Activated T-cell treated with anti-CD3 and anti-CD28 coated beads for 48 hours (primary cell): ENCODE results near the gene NMNAT1.
"Not testable (repeated sequence)": the region's sequence is repeated elsewhere in the genome, so short reads cannot be mapped to it uniquely, and the experiment has no call there.

Source experiments
- DNase-seq: peaks from one replicate; pipeline ENCODE4 v3.0.0-alpha.2; 2020; ENCODE audit warnings: low read depth

The NMNAT1 gene

GRCh38 chr1:9920606-9921005, 22.7 kb upstream of the NMNAT1 start:
- no peak for DNase-seq

DNA sequence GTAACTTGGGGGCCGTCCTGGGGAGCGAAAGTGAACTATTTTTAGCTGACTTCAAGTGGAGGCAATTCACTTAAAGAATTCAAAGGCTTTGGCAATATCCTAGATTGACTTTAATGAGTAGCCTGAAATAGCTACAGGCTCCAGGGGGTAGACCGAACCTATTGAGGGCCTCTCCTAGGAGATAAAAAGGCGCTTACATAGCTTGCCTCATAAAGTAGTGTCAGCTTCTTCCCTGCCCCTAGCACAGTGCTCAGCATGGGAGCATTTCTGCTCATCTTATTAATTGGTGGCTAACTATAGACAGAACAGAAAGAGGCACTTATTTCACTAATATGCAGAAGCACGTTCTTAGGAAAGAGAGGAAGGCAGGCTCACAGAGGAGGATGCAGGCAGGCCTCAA, 20.9 kb upstream of the NMNAT1 start:
- DNase-seq: no peak

DNA sequence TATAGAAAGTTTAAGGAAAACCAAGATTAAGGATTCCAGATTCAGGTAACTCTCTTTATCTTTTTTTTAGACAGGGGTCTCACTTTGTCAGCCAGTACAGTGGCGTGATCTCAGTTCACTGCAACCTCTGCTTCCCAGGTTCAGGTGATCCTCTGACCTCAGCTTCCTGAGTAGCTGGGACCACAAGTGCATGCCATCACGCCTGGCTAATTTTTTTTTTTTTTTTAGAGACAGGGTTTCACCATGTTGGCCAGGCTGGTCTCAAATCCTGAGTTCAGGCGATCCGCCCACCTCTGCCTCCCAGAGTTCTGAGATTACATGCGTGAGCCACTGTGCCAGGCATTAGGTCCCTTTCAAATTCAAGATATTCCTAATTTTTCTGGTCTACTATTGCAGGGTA, 16.0 kb upstream of the NMNAT1 start:
- no peak for DNase-seq

GRCh38 chr1:9929431-9930385, 13.6 kb upstream of the NMNAT1 start:
- DNase-seq: no peak

DNA sequence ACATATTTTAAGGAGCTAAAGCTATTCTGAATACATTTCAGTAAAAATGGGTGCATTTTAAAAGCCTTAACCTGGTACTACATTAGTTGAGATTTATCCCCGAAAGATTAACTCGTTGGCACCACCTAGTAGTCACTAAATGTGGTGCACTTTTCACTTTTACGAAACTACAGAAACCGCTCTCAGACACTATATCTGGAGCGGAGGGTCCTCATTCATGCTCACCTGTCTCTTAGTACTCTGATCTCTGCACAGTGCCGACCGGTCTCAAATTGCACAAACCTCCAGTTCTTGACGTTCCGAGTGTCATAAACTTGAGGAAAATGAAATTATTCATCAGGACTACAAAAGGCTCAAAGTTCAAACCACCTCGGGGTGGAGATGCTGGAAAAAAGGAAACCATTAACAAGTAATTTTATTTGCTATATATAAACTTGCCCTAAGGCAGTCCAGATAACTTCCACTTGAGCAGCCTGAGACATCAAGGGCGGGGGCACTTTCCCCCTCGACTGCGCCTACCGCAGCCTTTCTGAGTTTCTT, 806 bp upstream of the NMNAT1 start:
- DNase-seq: no peak

DNA sequence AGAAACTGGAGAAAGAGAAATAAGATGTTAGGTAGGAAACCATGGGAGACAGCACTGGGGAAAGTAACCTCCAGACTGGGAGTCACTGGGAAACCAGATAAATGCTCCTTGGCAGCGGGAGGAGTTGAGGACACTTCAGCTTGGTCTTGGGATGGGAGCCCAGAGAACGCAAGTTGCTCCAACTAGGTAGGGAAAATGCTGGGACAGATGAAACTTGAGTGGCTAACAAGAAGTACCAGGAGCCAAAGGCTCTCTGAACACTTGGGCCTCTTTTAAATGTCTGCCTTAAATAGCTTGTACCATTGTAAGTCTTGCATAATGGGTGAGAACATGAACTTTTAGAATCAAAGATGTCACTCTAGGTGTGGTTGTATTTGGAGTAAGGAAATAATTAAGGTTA, 3.0 kb downstream of the NMNAT1 start:
- DNase-seq: no peak

DNA sequence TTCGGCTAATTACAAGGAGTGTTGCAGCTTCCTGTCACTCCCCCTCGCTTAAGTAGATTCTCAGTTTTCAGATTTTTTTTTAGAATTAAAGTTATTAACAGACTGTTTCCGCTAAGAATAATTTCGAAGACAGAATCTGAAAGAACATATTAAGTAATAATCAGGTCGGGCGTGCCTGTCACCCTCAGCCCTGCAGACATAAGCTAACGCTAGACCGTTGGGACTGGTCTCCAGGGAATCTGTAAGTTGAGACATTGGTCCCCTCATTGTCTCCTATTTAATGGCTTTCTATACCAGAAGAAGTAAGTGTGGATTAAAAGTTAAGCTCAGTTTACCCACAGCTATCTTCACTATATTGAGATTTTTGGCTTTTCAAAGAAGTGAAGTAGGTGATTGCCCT, 14.5 kb downstream of the NMNAT1 start:
- DNase-seq: no peak

DNA sequence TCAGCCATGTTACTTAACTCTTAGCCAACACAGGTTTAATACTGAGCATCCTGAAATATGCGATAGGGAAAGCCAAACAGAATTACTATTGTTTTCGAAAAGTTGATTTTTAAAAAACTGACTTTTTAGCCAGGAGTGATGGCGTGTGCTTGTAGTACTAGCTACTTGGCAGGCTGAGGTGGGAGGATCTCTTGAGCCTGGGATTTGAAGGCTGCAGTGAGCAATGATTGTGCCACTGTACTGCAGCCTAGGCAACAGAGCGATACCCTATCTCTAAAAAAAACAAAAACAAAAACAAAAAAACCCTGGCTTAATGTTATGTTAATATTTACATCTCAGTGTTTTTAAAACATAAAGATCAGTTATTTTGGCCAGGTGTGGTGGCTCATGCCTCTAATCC, 16.7 kb downstream of the NMNAT1 start:
- DNase-seq: no peak

DNA sequence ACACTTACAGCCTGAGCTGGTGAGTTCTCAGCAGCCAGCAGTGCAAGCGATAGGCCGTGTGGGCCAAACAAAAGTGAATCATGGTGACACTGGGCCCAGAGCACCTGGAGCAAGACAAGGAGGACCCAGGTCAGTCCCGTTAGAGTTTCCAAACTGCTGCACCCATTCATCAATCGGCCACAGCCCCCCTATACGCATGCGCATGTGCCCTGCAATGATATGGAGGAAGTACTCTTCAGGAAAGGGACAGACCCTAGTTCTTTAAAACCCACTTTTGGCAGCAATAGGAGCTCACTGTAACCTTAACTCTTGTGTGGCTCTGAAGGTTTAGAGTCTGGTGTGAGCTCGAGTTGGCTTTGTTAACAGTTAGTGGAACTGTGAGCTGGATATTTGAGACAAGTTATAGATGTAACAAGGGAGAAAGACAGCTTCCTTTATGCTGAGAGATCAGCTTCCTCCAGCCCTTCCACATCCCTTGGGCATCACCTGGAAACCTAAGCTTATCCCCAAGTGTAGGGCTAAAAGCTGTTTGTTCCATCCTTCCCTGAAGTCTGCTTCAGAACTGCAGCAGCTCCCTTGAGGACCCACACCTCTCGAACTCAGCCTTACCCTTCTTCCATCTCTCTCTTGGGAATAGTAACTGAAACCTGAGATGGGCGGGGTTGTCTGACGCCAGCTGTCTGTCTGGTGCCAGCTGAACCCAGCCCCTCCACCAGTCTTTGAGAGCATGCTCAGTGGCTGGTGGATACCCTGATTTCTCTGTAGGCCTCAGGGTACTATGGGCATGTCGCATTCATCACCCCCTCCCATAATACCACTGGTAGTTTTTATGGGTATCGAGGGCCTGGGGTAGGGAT, 17.7 kb downstream of the NMNAT1 start:
- no peak for DNase-seq

DNA sequence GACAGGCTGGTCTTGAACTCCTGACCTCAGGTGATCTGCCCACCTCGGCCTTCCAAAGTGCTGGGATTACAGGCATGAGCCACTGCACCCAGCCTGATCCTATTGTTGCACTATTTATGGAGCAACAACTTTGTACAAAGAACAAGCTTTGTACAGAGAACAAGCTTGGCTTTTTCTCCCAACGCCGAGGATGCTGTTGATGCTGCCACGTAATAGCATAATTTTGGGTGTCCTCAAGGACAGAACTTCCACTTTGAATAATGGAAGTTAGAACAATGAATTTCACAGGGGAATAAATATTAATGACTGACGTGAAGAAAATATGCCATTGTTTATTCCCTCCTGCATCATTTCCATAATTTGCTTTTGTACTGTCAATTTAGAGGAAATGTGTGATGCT, 41.0 kb downstream of the NMNAT1 start:
- DNase-seq: no peak

DNA sequence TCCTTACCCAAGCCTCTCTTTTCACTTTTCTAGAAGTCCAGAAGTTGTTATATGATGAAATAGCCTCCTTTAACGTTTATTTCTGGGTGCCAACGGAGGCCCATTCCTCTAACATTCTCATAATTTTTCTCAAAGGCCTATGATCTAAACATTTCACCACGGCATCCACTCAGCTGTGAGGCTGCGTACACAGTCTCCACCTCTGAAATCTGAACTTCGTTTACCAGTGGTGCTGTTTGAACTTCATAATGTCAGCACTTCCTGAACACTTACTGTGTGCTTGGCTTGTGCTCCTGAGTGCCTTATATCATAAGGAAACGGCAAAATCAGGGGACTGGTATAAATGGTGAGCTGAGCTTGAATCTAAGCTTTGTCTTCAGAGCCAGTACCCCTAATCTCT, 41.7 kb downstream of the NMNAT1 start:
- no peak for DNase-seq

DNA sequence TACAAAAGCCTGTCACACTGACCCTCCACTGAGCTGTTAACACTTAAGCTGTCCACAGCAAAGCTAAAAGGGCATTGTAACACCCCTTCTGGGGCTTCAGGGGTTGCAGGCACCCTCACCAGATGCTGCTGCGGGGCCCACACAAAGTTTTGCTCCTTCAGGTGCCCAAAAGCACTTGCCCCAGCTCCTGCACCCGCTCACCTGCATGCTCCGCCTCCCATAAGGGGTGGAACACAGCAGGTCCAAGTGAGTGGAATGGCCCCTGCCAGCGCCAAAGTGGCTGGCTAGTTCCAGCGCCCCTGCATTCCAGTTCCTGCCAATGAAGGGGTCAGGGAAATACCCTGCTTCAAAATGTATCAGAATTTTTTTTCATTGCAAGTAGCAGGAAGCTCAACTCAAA, 46.5 kb downstream of the NMNAT1 start:
- no peak for DNase-seq

DNA sequence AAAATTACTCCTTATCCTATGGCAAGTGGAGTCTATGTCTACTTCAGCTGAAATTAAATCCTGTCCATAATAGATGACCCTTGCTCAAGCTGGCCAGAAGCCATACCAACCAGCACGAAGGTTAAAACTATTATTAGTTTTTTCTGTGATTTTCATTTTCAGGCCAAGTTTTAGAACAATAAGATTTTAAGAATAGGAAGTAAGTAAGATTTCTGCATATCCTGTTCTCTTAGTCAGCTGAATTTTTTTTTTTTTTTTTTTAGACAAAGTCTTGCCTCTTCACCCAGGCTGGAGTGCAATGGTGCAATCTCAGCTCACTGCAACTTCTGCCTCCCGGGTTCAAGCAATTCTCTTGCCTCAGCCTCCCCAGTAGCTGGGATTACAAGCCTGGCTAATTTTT, 47.7 kb downstream of the NMNAT1 start:
- no peak for DNase-seq

DNA sequence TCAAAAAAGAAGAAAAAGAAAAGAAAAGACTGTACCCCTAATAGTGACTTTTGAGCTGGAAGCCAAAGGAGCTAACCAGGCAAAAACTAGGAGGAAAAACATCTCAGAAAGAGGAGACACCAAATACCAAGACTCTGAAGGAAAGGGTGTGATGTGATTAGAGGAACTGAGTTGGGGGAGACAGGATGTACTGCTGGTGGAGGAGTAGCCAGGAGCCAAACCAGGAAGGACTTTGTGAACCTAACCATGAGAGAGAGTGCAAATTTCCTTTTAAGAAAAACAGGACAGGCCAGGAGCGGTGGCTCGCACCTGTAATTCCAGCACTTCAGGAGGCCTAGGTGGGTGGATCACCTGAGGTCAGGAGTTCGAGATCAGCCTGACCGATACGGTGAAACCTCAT, 49.6 kb downstream of the NMNAT1 start:
- no peak for DNase-seq

DNA sequence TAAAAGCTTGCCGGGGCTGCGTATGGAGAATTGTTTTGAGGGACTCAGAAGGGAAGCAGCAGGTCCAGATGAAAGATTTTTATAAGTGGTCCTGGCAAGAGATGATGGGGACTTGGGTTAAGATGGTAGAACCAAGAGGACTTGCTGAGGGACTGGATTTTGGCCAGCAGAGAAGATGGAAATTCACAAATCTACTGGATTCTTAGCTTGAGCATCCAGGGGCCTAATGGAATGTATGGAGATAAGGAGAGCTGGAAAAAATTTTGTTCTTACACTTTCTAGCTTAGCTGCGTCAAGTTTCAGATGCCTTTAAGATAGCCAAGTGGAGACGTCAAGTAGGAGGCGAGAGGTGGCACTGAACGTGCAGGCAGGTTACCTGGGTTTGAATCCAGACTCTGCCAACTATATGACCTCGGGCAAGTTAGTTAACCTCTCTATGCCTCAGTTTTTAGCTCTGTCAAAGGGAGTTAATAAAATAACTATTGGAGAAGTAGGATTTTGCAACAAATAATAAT, 50.3 kb downstream of the NMNAT1 start:
- DNase-seq: no peak

GRCh38 chr1:9996624-9997582, 53.6 kb downstream of the NMNAT1 start, which contains the start of gene RBP7:
RBP7 (plus strand) TSS chr1:9997228; CDS start chr1:9997259, 31 bp downstream.
- no peak for DNase-seq

DNA sequence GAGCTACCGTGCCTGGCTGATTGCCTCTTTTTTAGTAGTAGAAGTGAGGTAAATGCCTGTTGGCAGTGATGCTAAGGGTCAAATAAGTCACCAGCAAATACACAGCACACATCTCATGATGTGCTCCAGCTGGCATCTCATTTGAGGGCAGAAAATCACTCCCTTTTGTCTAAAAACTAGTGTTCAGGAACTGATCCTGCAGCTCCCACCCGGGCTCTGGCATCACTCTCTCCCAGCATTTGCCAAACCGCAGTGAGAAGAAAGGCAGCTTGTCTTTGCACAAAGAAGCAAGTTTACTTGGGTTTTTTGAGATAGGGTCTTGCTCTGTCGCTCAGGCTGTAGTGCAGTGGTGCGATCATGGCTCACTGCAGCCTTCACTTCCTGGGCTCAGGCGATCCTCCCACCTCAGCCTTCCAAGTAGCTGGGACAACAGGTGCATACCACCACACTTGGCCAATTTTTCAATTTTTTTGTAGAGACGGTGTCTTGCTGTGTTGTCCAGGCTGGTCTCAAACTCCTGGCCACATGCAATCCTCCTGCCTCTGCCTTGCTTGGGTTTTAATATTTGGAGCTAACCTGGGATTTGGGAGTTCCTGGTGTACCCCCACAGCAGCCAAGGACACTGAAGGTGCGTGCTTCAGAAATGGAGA, 57.9 kb downstream of the NMNAT1 start:
- no peak for DNase-seq

DNA sequence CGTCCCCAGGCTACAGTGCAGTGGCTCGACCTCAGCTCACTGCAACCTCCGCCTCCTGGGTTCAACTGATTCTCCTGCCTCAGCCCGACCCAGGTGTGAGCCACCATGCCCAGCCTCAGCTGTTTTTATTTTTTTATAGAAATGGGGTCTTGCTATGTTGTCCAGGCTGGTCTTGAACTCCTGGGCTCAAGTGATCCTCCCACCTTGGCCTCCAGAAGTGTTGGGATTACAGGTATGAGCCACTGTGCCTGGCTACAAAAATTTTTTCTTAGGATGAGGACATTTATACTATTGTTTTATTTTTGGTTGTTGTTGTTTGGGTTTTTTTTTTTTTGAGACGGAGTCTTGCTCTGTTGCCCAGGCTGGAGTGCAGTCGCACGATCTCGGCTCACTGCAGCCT, 62.0 kb downstream of the NMNAT1 start:
- DNase-seq: not testable (repeated sequence)

DNA sequence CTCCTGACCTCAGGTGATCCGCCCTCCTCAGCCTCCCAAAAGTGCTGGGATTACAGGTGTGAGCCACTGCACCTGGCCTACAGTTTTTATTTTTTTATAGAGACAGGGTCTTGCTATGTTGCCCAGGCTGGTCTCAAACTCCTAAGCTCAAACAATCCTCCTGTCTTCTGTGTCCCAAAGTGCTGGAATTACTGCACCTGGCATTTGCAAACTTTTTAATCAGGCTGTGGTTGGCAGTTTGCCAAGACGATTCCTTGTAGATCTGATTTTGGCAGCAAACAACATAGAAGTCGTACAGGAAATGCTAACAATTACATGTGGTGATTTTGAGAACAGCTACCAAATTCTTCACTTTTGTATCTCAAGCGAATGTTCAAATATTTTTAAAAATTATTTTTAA, 63.9 kb downstream of the NMNAT1 start:
- DNase-seq: no peak

- DNase-seq: no peak
These were observed 70.7 kb downstream of the NMNAT1 start for GRCh38 chr1:10014016-10014415.

- DNase-seq: no peak
These were observed 76.3 kb downstream of the NMNAT1 start for GRCh38 chr1:10019561-10019960.
